Naive B cell (primary cell): ENCODE results near the gene NUDCD3. TPM values are rescaled to one million over a fixed set of nuclear protein-coding genes. Genes with fewer than 3 reads are reported as not detected.

Experiments
- ATAC-seq, 2 donors: fragments of 150-1000 bp; cut with Tn5 transposase; 2 replicates each; pipeline ENCODE4 v1.10.0; 2021; ENCODE audit warnings: low read depth in 2 of 2, mild to moderate bottlenecking in 2 of 2, moderate library complexity in 2 of 2
- DNase-seq: peaks from one replicate; pipeline ENCODE4 v3.0.0; 2022
- H3K27ac Mint-ChIP-seq, 6 donors: one replicate each; pipeline ENCODE4 v1.8.0; 2020 to 2022; ENCODE audit warnings: mild to moderate bottlenecking in 6 of 6, mixed read lengths in 6 of 6, moderate library complexity in 5 of 6, inconsistent platforms in 2 of 6
- H3K27me3 Mint-ChIP-seq, 3 donors: one replicate each; pipeline ENCODE4 v1.8.0; 2021 to 2022; ENCODE audit warnings: mixed read lengths in 3 of 3, mild to moderate bottlenecking in 1 of 3
- H3K36me3 Mint-ChIP-seq, 2 donors: one replicate each; pipeline ENCODE4 v1.8.0; 2020 to 2022; ENCODE audit warnings: mixed read lengths in 2 of 2, inconsistent platforms in 1 of 2, mild to moderate bottlenecking in 1 of 2
- H3K4me1 Mint-ChIP-seq, 3 donors: one replicate each; pipeline ENCODE4 v1.8.0; 2020 to 2022; ENCODE audit warnings: mixed read lengths in 3 of 3, inconsistent platforms in 1 of 3, mild to moderate bottlenecking in 1 of 3, moderate library complexity in 1 of 3
- H3K4me3 Mint-ChIP-seq, 8 donors: one replicate each; pipeline ENCODE4 v1.8.0; 2020 to 2022; ENCODE audit warnings: mild to moderate bottlenecking in 8 of 8, mixed read lengths in 8 of 8, moderate library complexity in 8 of 8, inconsistent platforms in 2 of 8
- H3K9me3 Mint-ChIP-seq, 7 donors: one replicate each; pipeline ENCODE4 v1.8.0; 2020 to 2022; ENCODE audit warnings: mixed read lengths in 7 of 7, mild to moderate bottlenecking in 5 of 7, inconsistent platforms in 2 of 7, moderate library complexity in 1 of 7
- polyA plus RNA-seq, 6 donors: library from polyadenylated mRNA; unstranded; fragments of 300-500 nt; fragmentation: Illumina TruSeq; gene quantifications; one replicate each; pipeline ENCODE4 v1.2.3, GENCODE V29; 2021; ENCODE audit warnings: low read depth in 6 of 6

NUDCD3 gene
- polyA plus RNA-seq, 6 donors from 2014 or later, result 32.8 to 70.2 (median 64.4) TPM

GRCh38 chr7:44395067-44395466 is 95.4 kb downstream of the NUDCD3 start:
- Mint-ChIP-seq H3K4me1 (peaks cover 15 to 28% (median 18%) of the 10 kb centered on the region in 3 donors), H3K27ac (peak overlapping the region in 1 of 6 donors; percentile 33), H3K27me3 (no peaks in the 10 kb centered on the region), H3K9me3 (no peaks in the 10 kb centered on the region), H3K36me3 (peaks cover 20 to 29% of the 10 kb centered on the region in 2 donors), H3K4me3 (peak overlapping the region in 1 of 8 donors; percentile 38)
- ATAC-seq, result no peak
- DNase-seq, result no peak

- peaks cover 20 to 29% of the 10 kb centered on the region in 2 donors for H3K36me3 Mint-ChIP-seq
- H3K4me3 Mint-ChIP-seq, result no peak overlapping the region
These were observed 95.8 kb downstream of the NUDCD3 start for GRCh38 chr7:44394636-44395035.

DNA sequence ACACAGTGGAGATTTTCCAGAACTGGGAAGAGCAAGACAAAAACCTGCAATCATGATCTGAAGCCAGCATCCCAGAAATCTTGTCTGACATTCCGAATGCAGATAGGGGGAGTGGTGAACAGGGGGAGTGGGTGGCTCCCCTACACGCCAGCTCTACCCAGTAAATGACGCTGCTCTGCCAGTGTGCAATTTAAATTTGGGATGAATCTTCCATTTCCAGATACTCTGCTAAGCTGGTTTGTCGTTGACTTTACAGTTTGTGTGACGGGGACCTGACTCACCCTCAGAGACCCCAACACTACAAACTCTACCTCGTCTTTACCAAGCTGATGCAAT is 96.4 kb downstream of the NUDCD3 start:
- Mint-ChIP-seq H3K27ac (peak overlapping the region in 4 of 6 donors; percentile 33 to 86 (median 62)), H3K36me3 (peaks cover 20 to 29% of the 10 kb centered on the region in 2 donors), H3K9me3 (no peaks in the 10 kb centered on the region), H3K27me3 (no peaks in the 10 kb centered on the region), H3K4me1 (peaks cover 13 to 23% (median 15%) of the 10 kb centered on the region in 3 donors), H3K4me3 (no peak overlapping the region)
- DNase-seq (no peak), ATAC-seq (no peak)

More at GRCh38 chr7:44394636-44395035, 95.8 kb downstream of the NUDCD3 start:
- Mint-ChIP-seq H3K4me1 (peaks cover 14 to 28% (median 15%) of the 10 kb centered on the region in 3 donors), H3K27me3 (no peaks in the 10 kb centered on the region), H3K27ac (no peak overlapping the region), H3K9me3 (no peaks in the 10 kb centered on the region)
- DNase-seq (no peak), ATAC-seq (no peak)

- ATAC-seq (no peak), DNase-seq (no peak)
- H3K4me1 Mint-ChIP-seq, result peaks cover 13 to 22% (median 13%) of the 10 kb centered on the region in 3 donors
- H3K27ac Mint-ChIP-seq, result peak overlapping the region in 4 of 6 donors; percentile 33 to 86 (median 62)
- H3K4me3 Mint-ChIP-seq, result no peak overlapping the region
- H3K27me3 Mint-ChIP-seq, result no peaks in the 10 kb centered on the region
- H3K9me3 Mint-ChIP-seq, result no peaks in the 10 kb centered on the region
- peaks cover 17 to 24% of the 10 kb centered on the region in 2 donors for H3K36me3 Mint-ChIP-seq
These were observed 97.0 kb downstream of the NUDCD3 start for GRCh38 chr7:44393238-44394111.

DNA sequence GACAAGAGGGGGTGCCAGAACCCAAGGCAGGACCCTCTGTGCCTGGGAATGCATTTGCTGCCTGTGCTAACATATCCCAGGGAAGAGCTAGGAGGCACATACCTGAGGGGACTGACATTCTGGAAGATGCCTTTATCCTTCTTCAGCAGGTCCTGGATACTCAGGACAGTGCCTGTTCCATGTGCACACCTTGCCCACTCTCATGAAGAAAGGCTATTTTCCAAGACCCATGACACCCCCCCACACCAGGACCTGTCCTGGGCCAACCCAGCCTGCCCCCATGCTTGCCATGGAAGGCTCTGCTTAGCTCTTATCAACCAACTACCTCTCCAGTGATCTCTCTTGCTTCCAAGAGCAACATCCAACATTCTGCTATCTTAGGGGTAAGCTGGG is 97.8 kb downstream of the NUDCD3 start:
- H3K9me3 Mint-ChIP-seq, result no peaks in the 10 kb centered on the region
- H3K36me3 Mint-ChIP-seq, result peaks cover 15 to 17% of the 10 kb centered on the region in 2 donors
- H3K4me3 Mint-ChIP-seq, result no peak overlapping the region
- H3K27me3 Mint-ChIP-seq, result no peaks in the 10 kb centered on the region
- DNase-seq, result no peak
- no peak for ATAC-seq
- H3K27ac Mint-ChIP-seq, result peak overlapping the region in 2 of 6 donors; percentile 33 to 59
- H3K4me1 Mint-ChIP-seq, result peaks cover 7 to 15% (median 8%) of the 10 kb centered on the region in 3 donors

DNA sequence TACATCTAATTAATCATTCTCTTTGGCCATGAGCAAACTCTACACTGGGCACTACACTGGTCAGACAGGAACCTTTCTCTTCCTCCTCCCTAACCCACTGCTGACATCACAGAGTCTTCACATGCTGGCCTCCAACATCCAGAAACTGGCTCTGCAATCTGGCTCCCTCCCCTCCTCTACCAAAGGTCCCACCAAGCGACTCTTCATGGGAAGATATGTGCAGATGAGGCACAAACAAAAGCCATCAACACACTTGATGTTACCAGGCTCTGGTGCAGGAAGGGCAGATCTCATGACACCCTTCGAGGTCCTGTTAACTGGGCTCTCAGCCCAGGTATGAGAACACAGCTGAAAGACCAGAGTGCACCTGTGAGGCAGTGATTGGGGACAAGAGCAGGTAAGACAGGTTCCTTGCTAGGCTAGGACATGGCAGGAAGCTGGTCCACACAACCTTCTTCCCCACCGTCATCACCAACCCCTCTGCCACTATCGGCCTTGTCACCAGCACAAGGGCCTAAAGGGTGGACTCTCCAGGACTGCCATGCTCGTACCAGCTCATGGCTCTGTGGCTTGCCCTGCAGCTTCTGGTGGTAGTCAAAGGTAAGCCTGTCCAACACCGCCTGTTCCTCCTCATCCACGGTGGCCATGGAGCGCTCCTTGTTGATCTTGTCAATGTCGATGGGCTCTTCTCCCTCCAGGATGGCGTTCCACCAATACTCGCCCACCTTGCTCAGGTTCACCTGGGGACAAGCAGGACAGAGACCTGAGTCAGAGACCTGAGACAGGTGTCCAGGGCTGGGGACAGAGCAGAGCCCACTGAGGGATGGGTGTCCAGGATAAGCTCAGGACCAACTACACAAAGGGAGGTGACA is 98.5 kb downstream of the NUDCD3 start:
- Mint-ChIP-seq H3K9me3 (no peaks in the 10 kb centered on the region), H3K27ac (peak overlapping the region in 1 of 6 donors; percentile 59), H3K36me3 (peaks cover 15 to 17% of the 10 kb centered on the region in 2 donors), H3K4me1 (peaks cover 7 to 11% (median 8%) of the 10 kb centered on the region in 3 donors), H3K4me3 (no peak overlapping the region), H3K27me3 (no peaks in the 10 kb centered on the region)
- ATAC-seq, result no peak
- DNase-seq, result no peak

GRCh38 chr7:44391171-44391570 is 99.3 kb downstream of the NUDCD3 start:
- peaks cover 2 to 6% (median 3%) of the 10 kb centered on the region in 3 donors for H3K4me1 Mint-ChIP-seq
- peaks cover 11 to 17% of the 10 kb centered on the region in 2 donors for H3K36me3 Mint-ChIP-seq

GRCh38 chr7:44390701-44391100 is 99.8 kb downstream of the NUDCD3 start:
- no peak for DNase-seq
- no peaks in the 10 kb centered on the region for H3K9me3 Mint-ChIP-seq
- no peak overlapping the region for H3K4me3 Mint-ChIP-seq
- no peaks in the 10 kb centered on the region for H3K27me3 Mint-ChIP-seq
- H3K27ac Mint-ChIP-seq, result peak overlapping the region in 2 of 6 donors; percentile 7 to 53
- H3K36me3 Mint-ChIP-seq, result peaks cover 11 to 18% of the 10 kb centered on the region in 2 donors
- peaks cover 0 to 3% (median under 1%) of the 10 kb centered on the region in 3 donors for H3K4me1 Mint-ChIP-seq
- ATAC-seq, result no peak

More at GRCh38 chr7:44391171-44391570, 99.3 kb downstream of the NUDCD3 start:
- ATAC-seq (no peak), DNase-seq (no peak)
- no peak overlapping the region for H3K4me3 Mint-ChIP-seq
- peak overlapping the region in 1 of 6 donors; percentile 53 for H3K27ac Mint-ChIP-seq
- H3K27me3 Mint-ChIP-seq, result no peaks in the 10 kb centered on the region
- no peaks in the 10 kb centered on the region for H3K9me3 Mint-ChIP-seq

- Mint-ChIP-seq H3K4me3 (no peak overlapping the region), H3K36me3 (peaks cover 19 to 25% of the 10 kb centered on the region in 2 donors), H3K9me3 (no peaks in the 10 kb centered on the region), H3K27ac (peak overlapping the region in 2 of 6 donors; percentile 59 to 65), H3K27me3 (no peaks in the 10 kb centered on the region), H3K4me1 (peaks cover 0 to 7% (median 3%) of the 10 kb centered on the region in 3 donors)
- DNase-seq, result no peak
- ATAC-seq, result no peak
These were observed 102.1 kb downstream of the NUDCD3 start for GRCh38 chr7:44388089-44388970.

- H3K27ac Mint-ChIP-seq, result peak overlapping the region in 1 of 6 donors; percentile 76
- peaks cover 19 to 22% of the 10 kb centered on the region in 2 donors for H3K36me3 Mint-ChIP-seq
- no peak overlapping the region for H3K4me3 Mint-ChIP-seq
- H3K4me1 Mint-ChIP-seq, result peaks cover 0 to 7% (median 2%) of the 10 kb centered on the region in 3 donors
- no peak for DNase-seq
- H3K27me3 Mint-ChIP-seq, result no peaks in the 10 kb centered on the region
- no peak for ATAC-seq
- no peaks in the 10 kb centered on the region for H3K9me3 Mint-ChIP-seq
These were observed 103.1 kb downstream of the NUDCD3 start for GRCh38 chr7:44387389-44387788.

GRCh38 chr7:44386139-44386913 is 104.1 kb downstream of the NUDCD3 start:
- no peaks in the 10 kb centered on the region for H3K27me3 Mint-ChIP-seq
- peak overlapping the region in 2 of 6 donors; percentile 30 to 32 for H3K27ac Mint-ChIP-seq
- H3K9me3 Mint-ChIP-seq, result no peaks in the 10 kb centered on the region
- H3K4me1 Mint-ChIP-seq, result peaks cover 0 to 7% (median 0%) of the 10 kb centered on the region in 3 donors
- no peak overlapping the region for H3K4me3 Mint-ChIP-seq
- DNase-seq, result no peak
- no peak for ATAC-seq
- H3K36me3 Mint-ChIP-seq, result peaks cover 16 to 19% of the 10 kb centered on the region in 2 donors
